HepG2 (cell line): ENCODE measurements around the gene UQCC5. TPM values are rescaled to one million over a fixed set of nuclear protein-coding genes. Genes with fewer than 3 reads are reported as not detected.
A peak's percentile ranks its signal among the peaks of the same experiment; 100 is the strongest.

Experiments used
- ATF7-NPFF ChIP-seq: sonication (generic); formaldehyde crosslinking; IDR thresholded peaks from 2 replicates; pipeline ENCODE4 v1.8.1; 2023; ENCODE audit warnings: mild to moderate bottlenecking, low read depth, missing genetic modification reagents, moderate library complexity
- FOXP1 ChIP-seq, 2 experiments: fragments of 450-650 bp in 1 of 2; IDR thresholded peaks; 2 replicates each; pipeline ENCODE4 v1.6.1; 2017 to 2018; ENCODE audit warnings: antibody characterized with exemption in 1 of 2
- GPN1 ChIP-seq: sonication (generic); formaldehyde crosslinking; IDR thresholded peaks from 2 replicates; pipeline ENCODE4 v1.5.1; 2020; ENCODE audit warnings: missing genetic modification reagents, borderline replicate concordance
- HNRNPH1 ChIP-seq: fragments of 200-400 bp; formaldehyde crosslinking; optimal IDR thresholded peaks from 2 replicates; pipeline ENCODE3; 2017; ENCODE audit warnings: mild to moderate bottlenecking, low read depth, low read length
- RARA ChIP-seq: IDR thresholded peaks from 2 replicates; pipeline ENCODE4 v1.6.1; 2016; ENCODE audit warnings: missing genetic modification reagents, missing compliant biosample characterization
- SATB2 ChIP-seq: sonication (generic); formaldehyde crosslinking; IDR thresholded peaks from 2 replicates; pipeline ENCODE4 v1.5.0; 2020; ENCODE audit warnings: missing genetic modification reagents
- SMYD3 ChIP-seq: sonication (generic); formaldehyde crosslinking; IDR thresholded peaks from 2 replicates; pipeline ENCODE4 v1.8.1; 2023; ENCODE audit warnings: mild to moderate bottlenecking, missing genetic modification reagents
- SRY ChIP-seq: sonication (generic); formaldehyde crosslinking; IDR thresholded peaks from 2 replicates; pipeline ENCODE4 v1.8.0; 2022; ENCODE audit warnings: mild to moderate bottlenecking, missing genetic modification reagents
- ZNF329 ChIP-seq: sonication (generic); formaldehyde crosslinking; IDR thresholded peaks from 2 replicates; pipeline ENCODE4 v1.9.0; 2021; ENCODE audit warnings: low read depth, mild to moderate bottlenecking, missing genetic modification reagents
- ZNF616 ChIP-seq: sonication (generic); formaldehyde crosslinking; IDR thresholded peaks from 2 replicates; pipeline ENCODE4 v1.5.0; 2020; ENCODE audit warnings: low read depth, mild to moderate bottlenecking, missing genetic modification reagents
- ZSCAN29 ChIP-seq: sonication (generic); formaldehyde crosslinking; conservative IDR thresholded peaks from 2 replicates; pipeline ENCODE4 v1.4.0; 2020; ENCODE audit warnings: mild to moderate bottlenecking, missing genetic modification reagents
- polyA plus RNA-seq, 8 experiments: library from polyadenylated mRNA; depleted of rRNA in 3 of 8; stranded (reverse) in 7 of 8; unstranded in 1 of 8; fragments of >200 nt; fragmentation: Illumina TruSeq in 4 of 8; extraction: Trizol in 4 of 8; gene quantifications; 2 replicates each; pipeline versions ENCODE4 v1.2.1 to v1.2.3, GENCODE V29; 2011 to 2016; ENCODE audit warnings: low read depth in 4 of 8, missing spikeins in 1 of 8, mixed read lengths in 1 of 8; ENCODE audit not compliant: insufficient read depth in 1 of 8
- total RNA-seq, 5 experiments: library from RNA; depleted of rRNA; stranded (reverse); fragments of >200 nt; fragmentation: Illumina TruSeq; extraction: Trizol; gene quantifications; 2 replicates each; pipeline ENCODE4 v1.2.3, GENCODE V29; 2016; ENCODE audit warnings: low read depth in 1 of 5
- TF ChIP-seq, protein P1 (sequence below): sonication (generic); formaldehyde crosslinking; IDR thresholded peaks from 2 replicates; pipeline ENCODE4 v1.5.1; 2020; ENCODE audit warnings: mild to moderate bottlenecking, missing genetic modification reagents, moderate library complexity
- TF ChIP-seq, protein P2 (sequence below): sonication (generic); formaldehyde crosslinking; IDR thresholded peaks from 2 replicates; pipeline ENCODE4 v1.5.0; 2020; ENCODE audit warnings: mild to moderate bottlenecking, low read depth, missing genetic modification reagents, borderline replicate concordance
- TF ChIP-seq, protein P3 (sequence below): sonication (generic); formaldehyde crosslinking; IDR thresholded peaks from 2 replicates; pipeline ENCODE4 v1.8.0; 2022; ENCODE audit warnings: mild to moderate bottlenecking, missing genetic modification reagents; ENCODE audit not compliant: insufficient replicate concordance
- TF ChIP-seq, protein P4 (sequence below): sonication (generic); formaldehyde crosslinking; IDR thresholded peaks from 2 replicates; pipeline ENCODE4 v1.4.0; 2020; ENCODE audit warnings: mild to moderate bottlenecking, missing genetic modification reagents
- TF ChIP-seq, protein P5 (sequence below), 2 experiments: sonication (generic) in 1 of 2; formaldehyde crosslinking in 1 of 2; IDR thresholded peaks; 2 replicates each; pipeline versions ENCODE4 v1.4.0 to v1.6.1; 2016 to 2020; ENCODE audit warnings: borderline replicate concordance in 1 of 2, low read depth in 1 of 2, mild to moderate bottlenecking in 1 of 2, missing genetic modification reagents in 1 of 2

Gene UQCC5
- total and polyA plus RNA-seq, 2 of the 13 experiments (the other 11 are each of a cell fraction or from before 2014, with no cell fraction given): 15.4 to 29.5 TPM

DNA sequence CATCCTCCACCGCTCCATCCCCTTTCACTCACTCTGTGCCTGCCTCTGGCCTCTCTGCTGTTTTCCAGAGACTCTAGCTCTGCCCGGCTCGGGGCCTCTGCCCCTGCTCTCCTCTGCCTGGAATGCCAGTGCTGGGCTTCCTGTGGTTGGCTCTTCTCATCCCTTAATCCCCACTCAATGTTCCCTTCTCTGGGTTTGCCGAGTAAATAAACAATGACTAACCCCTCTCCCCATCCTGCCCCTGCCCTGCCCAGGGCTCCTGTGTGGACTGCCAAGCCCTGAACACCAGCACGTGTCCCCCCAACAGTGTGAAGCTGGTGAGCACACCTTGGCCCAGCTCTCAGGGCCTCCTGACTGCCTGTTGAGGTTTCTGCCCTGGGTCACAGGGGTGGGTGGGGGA lies 29.0 kb upstream of the UQCC5 start (continued):
- TF ChIP-seq, protein P1, sequence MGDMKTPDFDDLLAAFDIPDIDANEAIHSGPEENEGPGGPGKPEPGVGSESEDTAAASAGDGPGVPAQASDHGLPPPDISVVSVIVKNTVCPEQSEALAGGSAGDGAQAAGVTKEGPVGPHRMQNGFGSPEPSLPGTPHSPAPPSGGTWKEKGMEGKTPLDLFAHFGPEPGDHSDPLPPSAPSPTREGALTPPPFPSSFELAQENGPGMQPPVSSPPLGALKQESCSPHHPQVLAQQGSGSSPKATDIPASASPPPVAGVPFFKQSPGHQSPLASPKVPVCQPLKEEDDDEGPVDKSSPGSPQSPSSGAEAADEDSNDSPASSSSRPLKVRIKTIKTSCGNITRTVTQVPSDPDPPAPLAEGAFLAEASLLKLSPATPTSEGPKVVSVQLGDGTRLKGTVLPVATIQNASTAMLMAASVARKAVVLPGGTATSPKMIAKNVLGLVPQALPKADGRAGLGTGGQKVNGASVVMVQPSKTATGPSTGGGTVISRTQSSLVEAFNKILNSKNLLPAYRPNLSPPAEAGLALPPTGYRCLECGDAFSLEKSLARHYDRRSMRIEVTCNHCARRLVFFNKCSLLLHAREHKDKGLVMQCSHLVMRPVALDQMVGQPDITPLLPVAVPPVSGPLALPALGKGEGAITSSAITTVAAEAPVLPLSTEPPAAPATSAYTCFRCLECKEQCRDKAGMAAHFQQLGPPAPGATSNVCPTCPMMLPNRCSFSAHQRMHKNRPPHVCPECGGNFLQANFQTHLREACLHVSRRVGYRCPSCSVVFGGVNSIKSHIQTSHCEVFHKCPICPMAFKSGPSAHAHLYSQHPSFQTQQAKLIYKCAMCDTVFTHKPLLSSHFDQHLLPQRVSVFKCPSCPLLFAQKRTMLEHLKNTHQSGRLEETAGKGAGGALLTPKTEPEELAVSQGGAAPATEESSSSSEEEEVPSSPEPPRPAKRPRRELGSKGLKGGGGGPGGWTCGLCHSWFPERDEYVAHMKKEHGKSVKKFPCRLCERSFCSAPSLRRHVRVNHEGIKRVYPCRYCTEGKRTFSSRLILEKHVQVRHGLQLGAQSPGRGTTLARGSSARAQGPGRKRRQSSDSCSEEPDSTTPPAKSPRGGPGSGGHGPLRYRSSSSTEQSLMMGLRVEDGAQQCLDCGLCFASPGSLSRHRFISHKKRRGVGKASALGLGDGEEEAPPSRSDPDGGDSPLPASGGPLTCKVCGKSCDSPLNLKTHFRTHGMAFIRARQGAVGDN (CRISPR knock-in tag): peak; percentile 68
- TF ChIP-seq, protein P2, sequence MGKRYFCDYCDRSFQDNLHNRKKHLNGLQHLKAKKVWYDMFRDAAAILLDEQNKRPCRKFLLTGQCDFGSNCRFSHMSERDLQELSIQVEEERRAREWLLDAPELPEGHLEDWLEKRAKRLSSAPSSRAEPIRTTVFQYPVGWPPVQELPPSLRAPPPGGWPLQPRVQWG (CRISPR knock-in tag): no peak
- TF ChIP-seq ZNF329 (CRISPR knock-in tag): no peak
- no peak for TF ChIP-seq ATF7-NPFF (CRISPR knock-in tag)
- no peak for TF ChIP-seq GPN1 (CRISPR knock-in tag)
- no peak for TF ChIP-seq HNRNPH1
- TF ChIP-seq SATB2 (CRISPR knock-in tag): no peak
- TF ChIP-seq ZSCAN29 (CRISPR knock-in tag): no peak
- TF ChIP-seq FOXP1 (IDR thresholded peaks at IDR 0.05): no peak
- 0 out of 2 replicates have a peak, but pooled peaks have one; percentile 16 for TF ChIP-seq FOXP1 (CRISPR knock-in tag; IDR thresholded peaks at IDR 0.05)
- TF ChIP-seq SRY (CRISPR knock-in tag): no peak
- TF ChIP-seq, protein P3, sequence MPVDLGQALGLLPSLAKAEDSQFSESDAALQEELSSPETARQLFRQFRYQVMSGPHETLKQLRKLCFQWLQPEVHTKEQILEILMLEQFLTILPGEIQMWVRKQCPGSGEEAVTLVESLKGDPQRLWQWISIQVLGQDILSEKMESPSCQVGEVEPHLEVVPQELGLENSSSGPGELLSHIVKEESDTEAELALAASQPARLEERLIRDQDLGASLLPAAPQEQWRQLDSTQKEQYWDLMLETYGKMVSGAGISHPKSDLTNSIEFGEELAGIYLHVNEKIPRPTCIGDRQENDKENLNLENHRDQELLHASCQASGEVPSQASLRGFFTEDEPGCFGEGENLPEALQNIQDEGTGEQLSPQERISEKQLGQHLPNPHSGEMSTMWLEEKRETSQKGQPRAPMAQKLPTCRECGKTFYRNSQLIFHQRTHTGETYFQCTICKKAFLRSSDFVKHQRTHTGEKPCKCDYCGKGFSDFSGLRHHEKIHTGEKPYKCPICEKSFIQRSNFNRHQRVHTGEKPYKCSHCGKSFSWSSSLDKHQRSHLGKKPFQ (CRISPR knock-in tag): peak; percentile 98
- TF ChIP-seq, protein P4, sequence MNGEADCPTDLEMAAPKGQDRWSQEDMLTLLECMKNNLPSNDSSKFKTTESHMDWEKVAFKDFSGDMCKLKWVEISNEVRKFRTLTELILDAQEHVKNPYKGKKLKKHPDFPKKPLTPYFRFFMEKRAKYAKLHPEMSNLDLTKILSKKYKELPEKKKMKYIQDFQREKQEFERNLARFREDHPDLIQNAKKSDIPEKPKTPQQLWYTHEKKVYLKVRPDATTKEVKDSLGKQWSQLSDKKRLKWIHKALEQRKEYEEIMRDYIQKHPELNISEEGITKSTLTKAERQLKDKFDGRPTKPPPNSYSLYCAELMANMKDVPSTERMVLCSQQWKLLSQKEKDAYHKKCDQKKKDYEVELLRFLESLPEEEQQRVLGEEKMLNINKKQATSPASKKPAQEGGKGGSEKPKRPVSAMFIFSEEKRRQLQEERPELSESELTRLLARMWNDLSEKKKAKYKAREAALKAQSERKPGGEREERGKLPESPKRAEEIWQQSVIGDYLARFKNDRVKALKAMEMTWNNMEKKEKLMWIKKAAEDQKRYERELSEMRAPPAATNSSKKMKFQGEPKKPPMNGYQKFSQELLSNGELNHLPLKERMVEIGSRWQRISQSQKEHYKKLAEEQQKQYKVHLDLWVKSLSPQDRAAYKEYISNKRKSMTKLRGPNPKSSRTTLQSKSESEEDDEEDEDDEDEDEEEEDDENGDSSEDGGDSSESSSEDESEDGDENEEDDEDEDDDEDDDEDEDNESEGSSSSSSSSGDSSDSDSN (CRISPR knock-in tag): peak; percentile 21; the same call in 1 of the 2 replicates
- TF ChIP-seq RARA (CRISPR knock-in tag): peak; percentile 27; the same call in 1 of the 2 replicates
- TF ChIP-seq, protein P5, sequence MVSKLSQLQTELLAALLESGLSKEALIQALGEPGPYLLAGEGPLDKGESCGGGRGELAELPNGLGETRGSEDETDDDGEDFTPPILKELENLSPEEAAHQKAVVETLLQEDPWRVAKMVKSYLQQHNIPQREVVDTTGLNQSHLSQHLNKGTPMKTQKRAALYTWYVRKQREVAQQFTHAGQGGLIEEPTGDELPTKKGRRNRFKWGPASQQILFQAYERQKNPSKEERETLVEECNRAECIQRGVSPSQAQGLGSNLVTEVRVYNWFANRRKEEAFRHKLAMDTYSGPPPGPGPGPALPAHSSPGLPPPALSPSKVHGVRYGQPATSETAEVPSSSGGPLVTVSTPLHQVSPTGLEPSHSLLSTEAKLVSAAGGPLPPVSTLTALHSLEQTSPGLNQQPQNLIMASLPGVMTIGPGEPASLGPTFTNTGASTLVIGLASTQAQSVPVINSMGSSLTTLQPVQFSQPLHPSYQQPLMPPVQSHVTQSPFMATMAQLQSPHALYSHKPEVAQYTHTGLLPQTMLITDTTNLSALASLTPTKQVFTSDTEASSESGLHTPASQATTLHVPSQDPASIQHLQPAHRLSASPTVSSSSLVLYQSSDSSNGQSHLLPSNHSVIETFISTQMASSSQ (IDR thresholded peaks at IDR 0.05; ENCODE audit: low read depth): no peak
- TF ChIP-seq, protein P5 (CRISPR knock-in tag; IDR thresholded peaks at IDR 0.05; ENCODE audit: borderline replicate concordance): no peak
- no peak for TF ChIP-seq ZNF616 (CRISPR knock-in tag)
- no peak for TF ChIP-seq SMYD3 (CRISPR knock-in tag)
